HEK293T (cell line): ENCODE results near the gene AZU1.
"Not testable (repeated sequence)": the region's sequence is repeated elsewhere in the genome, so short reads cannot be mapped to it uniquely, and the experiment has no call there.

Source experiments
- CTCF ChIA-PET: fragments of 350-600 bp; formaldehyde crosslinking; extraction: SDS; loops from one replicate; lab custom pipeline; 2021; ENCODE audit warnings: antibody characterized with exemption, inconsistent platforms; lab: Yijun Ruan, JAX
- POLR2A ChIA-PET: fragments of 350-600 bp; formaldehyde crosslinking; extraction: SDS; loops from one replicate; lab custom pipeline; 2020; ENCODE audit warnings: antibody characterized with exemption, inconsistent platforms; lab: Yijun Ruan, JAX
- DNase-seq: peaks from one replicate; pipeline ENCODE4 v3.0.0; 2012; ENCODE audit warnings: mixed read lengths; ENCODE audit errors: extremely low spot score
- ARNT ChIP-seq: fragments of 450-650 bp; IDR thresholded peaks from 2 replicates; pipeline ENCODE4 v1.6.1; 2017; ENCODE audit warnings: mild to moderate bottlenecking
- BHLHE40 ChIP-seq: fragments of 450-650 bp; IDR thresholded peaks from 2 replicates; pipeline ENCODE4 v1.6.1; 2016; ENCODE audit warnings: mild to moderate bottlenecking, moderate library complexity, borderline replicate concordance
- CTBP1 ChIP-seq: fragments of 450-650 bp; IDR thresholded peaks from 2 replicates; pipeline ENCODE4 v1.6.1; 2016; ENCODE audit warnings: borderline replicate concordance
- ELF4 ChIP-seq: fragments of 450-650 bp; IDR thresholded peaks from 2 replicates; pipeline ENCODE4 v1.6.1; 2017; ENCODE audit warnings: antibody characterized with exemption
- FOXA1 ChIP-seq: fragments of 450-650 bp; IDR thresholded peaks from 2 replicates; pipeline ENCODE4 v1.6.1; 2016; ENCODE audit warnings: mild to moderate bottlenecking
- FOXK2 ChIP-seq: fragments of 450-650 bp; IDR thresholded peaks from 2 replicates; pipeline ENCODE4 v1.6.1; 2016; ENCODE audit warnings: mild to moderate bottlenecking
- FOXM1 ChIP-seq: fragments of 450-650 bp; IDR thresholded peaks from 2 replicates; pipeline ENCODE4 v1.6.1; 2017; ENCODE audit warnings: mild to moderate bottlenecking, borderline replicate concordance
- HDGF ChIP-seq: fragments of 450-650 bp; IDR thresholded peaks from 2 replicates; pipeline ENCODE4 v1.6.1; 2017; ENCODE audit warnings: antibody characterized with exemption, borderline replicate concordance
- L3MBTL2 ChIP-seq: fragments of 450-650 bp; conservative IDR thresholded peaks from 2 replicates; pipeline ENCODE4 v1.6.1; 2016; ENCODE audit warnings: mild to moderate bottlenecking
- LEF1 ChIP-seq: fragments of 450-650 bp; IDR thresholded peaks from 2 replicates; pipeline ENCODE4 v1.6.1; 2017; ENCODE audit warnings: mild to moderate bottlenecking, borderline replicate concordance
- NFRKB ChIP-seq: fragments of 450-650 bp; IDR thresholded peaks from 2 replicates; pipeline ENCODE4 v1.6.1; 2016; ENCODE audit warnings: mild to moderate bottlenecking, moderate library complexity
- PKNOX1 ChIP-seq: fragments of 450-650 bp; IDR thresholded peaks from 2 replicates; pipeline ENCODE4 v1.6.1; 2016
- SP1 ChIP-seq: fragments of 450-650 bp; IDR thresholded peaks from 2 replicates; pipeline ENCODE4 v1.6.1; 2017
- SUZ12 ChIP-seq: fragments of 450-650 bp; IDR thresholded peaks from 2 replicates; pipeline ENCODE4 v1.6.1; 2016; ENCODE audit warnings: mild to moderate bottlenecking
- TARDBP ChIP-seq: fragments of 450-650 bp; IDR thresholded peaks from 2 replicates; pipeline ENCODE4 v1.6.1; 2016
- ZNF384 ChIP-seq: fragments of 450-650 bp; IDR thresholded peaks from 2 replicates; pipeline ENCODE4 v1.6.1; 2016

The AZU1 gene

GRCh38 chr19:840519-841206 is 13.0 kb downstream of the AZU1 start, which contains the start of gene PRTN3:
PRTN3 (plus strand) TSS chr19:840999; CDS start chr19:841009, 10 bp downstream.
- DNase-seq = no peak
- ChIA-PET POLR2A (no interaction called here), CTCF (no interaction called here)
- TF ChIP-seq LEF1 (no peak), FOXA1 (no peak), BHLHE40 (no peak), ARNT (no peak), HDGF (no peak), FOXK2 (no peak), FOXM1 (no peak), CTBP1 (no peak), ELF4 (no peak), TARDBP (no peak), PKNOX1 (no peak), NFRKB (no peak), ZNF384 (no peak), SUZ12 (no peak), SP1 (no peak), L3MBTL2 (no peak)

GRCh38 chr19:842802-843179 is 15.2 kb downstream of the AZU1 start:
- POLR2A ChIA-PET = interaction anchor here (0.7 kb wide), 1 partner anchor 54 kb away, joined by 3 read pairs; no protein-coding TSS in a partner anchor
- CTCF ChIA-PET = interaction anchor here (0.5 to 0.7 kb wide), 2 partner anchors 72 to 398 kb away, joined by 3 to 6 read pairs; no protein-coding TSS in a partner anchor
- DNase-seq = not testable (repeated sequence)

GRCh38 chr19:843180-843835 is 15.7 kb downstream of the AZU1 start:
- no peak for DNase-seq
- TF ChIP-seq L3MBTL2 = peak; percentile 84
- TF ChIP-seq LEF1 = no peak
- POLR2A ChIA-PET = interaction anchor here (0.7 kb wide), 1 partner anchor 54 kb away, joined by 3 read pairs; no protein-coding TSS in a partner anchor
- CTCF ChIA-PET = interaction anchor here (0.5 kb wide), 1 partner anchor 72 kb away, joined by 3 read pairs; no protein-coding TSS in a partner anchor

GRCh38 chr19:843836-844545 is 16.4 kb downstream of the AZU1 start:
- ChIA-PET POLR2A (no interaction called here), CTCF (no interaction called here)
- no peak for DNase-seq
- TF ChIP-seq ELF4 = no peak
- no peak for TF ChIP-seq FOXK2
- no peak for TF ChIP-seq PKNOX1

GRCh38 chr19:844546-844971 is 16.9 kb downstream of the AZU1 start:
- DNase-seq = no peak
- ChIA-PET CTCF (no interaction called here), POLR2A (no interaction called here)
- TF ChIP-seq ZNF384 (peak; percentile 59), BHLHE40 (no peak)

GRCh38 chr19:845707-846521 is 18.3 kb downstream of the AZU1 start:
- CTCF ChIA-PET = no interaction called here
- no peak for TF ChIP-seq CTBP1
- no peak for TF ChIP-seq FOXK2
- no peak for TF ChIP-seq NFRKB
- no peak for TF ChIP-seq ARNT
- no peak for TF ChIP-seq PKNOX1
- TF ChIP-seq BHLHE40 = no peak
- no peak for TF ChIP-seq ZNF384
- no peak for TF ChIP-seq FOXM1
- POLR2A ChIA-PET = no interaction called here
- DNase-seq = no peak
